HG02571 (cell line): ENCODE results near the gene MYO19.

Source experiments
- ATAC-seq: cut with Tn5 transposase; IDR thresholded peaks from one replicate; pipeline ENCODE4 v1.9.1; 2021; ENCODE audit warnings: mild to moderate bottlenecking, moderate library complexity; ENCODE audit not compliant: unreplicated experiment

MYO19 gene, protein sequence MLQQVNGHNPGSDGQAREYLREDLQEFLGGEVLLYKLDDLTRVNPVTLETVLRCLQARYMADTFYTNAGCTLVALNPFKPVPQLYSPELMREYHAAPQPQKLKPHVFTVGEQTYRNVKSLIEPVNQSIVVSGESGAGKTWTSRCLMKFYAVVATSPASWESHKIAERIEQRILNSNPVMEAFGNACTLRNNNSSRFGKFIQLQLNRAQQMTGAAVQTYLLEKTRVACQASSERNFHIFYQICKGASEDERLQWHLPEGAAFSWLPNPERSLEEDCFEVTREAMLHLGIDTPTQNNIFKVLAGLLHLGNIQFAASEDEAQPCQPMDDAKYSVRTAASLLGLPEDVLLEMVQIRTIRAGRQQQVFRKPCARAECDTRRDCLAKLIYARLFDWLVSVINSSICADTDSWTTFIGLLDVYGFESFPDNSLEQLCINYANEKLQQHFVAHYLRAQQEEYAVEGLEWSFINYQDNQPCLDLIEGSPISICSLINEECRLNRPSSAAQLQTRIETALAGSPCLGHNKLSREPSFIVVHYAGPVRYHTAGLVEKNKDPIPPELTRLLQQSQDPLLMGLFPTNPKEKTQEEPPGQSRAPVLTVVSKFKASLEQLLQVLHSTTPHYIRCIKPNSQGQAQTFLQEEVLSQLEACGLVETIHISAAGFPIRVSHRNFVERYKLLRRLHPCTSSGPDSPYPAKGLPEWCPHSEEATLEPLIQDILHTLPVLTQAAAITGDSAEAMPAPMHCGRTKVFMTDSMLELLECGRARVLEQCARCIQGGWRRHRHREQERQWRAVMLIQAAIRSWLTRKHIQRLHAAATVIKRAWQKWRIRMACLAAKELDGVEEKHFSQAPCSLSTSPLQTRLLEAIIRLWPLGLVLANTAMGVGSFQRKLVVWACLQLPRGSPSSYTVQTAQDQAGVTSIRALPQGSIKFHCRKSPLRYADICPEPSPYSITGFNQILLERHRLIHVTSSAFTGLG

DNA sequence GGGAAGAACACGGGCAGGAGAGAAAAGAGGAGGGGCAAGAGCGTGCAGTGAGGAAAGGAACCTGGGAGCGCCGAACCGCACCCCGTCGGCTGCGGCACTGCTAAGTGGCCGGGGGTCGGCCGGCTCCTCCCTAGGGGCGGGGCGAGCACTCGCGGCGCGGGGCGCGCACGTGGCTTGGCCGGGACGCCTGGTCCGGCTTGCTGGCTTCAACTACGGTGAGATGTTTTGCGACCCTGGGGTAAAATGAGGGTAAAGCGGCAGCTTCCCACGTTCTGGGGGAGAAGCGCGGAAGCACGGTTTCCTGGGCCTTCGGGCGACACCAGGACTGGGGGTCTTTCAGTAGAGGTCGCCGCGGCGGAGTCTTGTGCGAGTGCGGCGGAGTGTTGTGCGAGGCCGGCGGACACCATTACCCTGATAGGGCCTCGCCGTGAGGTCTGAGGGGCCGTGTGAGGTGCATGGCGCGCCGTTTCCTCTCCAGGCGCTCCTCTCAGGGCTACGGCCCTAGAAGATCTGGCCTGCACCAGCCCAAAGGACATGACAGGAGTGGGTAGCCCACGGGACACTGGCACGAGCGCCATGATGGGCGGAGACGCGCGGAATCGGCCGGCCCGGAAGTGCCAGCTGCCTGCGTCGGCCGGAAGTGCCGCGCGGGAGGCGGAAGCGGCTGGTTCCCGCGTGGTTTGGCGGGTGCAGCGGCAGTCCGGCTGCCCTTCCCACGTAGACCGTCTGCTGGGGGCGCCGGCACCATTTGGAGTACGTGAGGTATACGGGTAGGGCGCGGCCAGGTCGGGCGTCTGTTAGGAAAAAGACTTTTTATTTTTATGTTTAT is at the start of gene MYO19, which contains the start of gene PIGW:
Gene MYO19 (minus strand): TSS at position 29 of the 829 bp plus-strand sequence. CDS start 2,330 bp downstream, outside the sequence.
Gene PIGW (plus strand): TSS at position 148 of the 829 bp plus-strand sequence. CDS start 2,115 bp downstream, outside the sequence.
- peak; percentile 71 for ATAC-seq

DNA sequence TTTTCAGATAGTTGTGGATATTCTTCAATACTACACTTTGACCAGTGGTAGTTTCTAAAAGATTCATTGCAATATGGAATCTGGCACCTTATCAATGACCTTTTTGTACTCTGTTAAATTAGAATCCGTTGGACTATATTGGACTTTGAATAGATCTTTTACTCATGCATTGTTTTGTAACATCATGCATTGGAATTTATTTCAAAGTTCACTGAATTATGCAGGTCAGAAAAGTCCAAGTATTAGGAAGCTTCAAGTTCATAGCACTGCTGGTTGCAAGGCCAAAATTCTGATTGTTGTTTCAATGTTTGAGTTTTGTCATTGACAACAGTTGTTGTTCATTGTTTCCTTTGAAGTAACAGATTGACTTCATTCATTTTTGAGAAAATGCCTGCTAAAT is 49.1 kb upstream of the MYO19 start:
- no peak for ATAC-seq

DNA sequence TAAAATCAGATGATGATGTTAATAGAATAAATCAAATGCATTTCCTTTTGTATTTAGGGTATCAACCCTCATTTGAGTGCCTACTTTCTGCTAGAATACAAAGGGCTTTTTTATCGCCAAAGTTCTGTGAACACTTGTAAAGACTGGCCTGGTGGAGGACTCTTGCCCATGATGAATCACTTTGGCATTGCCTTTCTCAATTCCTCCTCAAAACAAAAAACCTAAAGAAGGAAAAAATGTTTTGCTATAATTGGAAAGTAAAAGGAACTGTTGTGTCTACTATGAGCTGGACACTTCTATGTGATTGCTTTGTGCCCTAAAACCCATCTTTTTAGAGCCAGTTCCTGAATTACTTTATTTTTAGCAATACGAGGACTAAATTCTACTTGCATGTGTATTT is 44.0 kb upstream of the MYO19 start:
- ATAC-seq, result no peak

DNA sequence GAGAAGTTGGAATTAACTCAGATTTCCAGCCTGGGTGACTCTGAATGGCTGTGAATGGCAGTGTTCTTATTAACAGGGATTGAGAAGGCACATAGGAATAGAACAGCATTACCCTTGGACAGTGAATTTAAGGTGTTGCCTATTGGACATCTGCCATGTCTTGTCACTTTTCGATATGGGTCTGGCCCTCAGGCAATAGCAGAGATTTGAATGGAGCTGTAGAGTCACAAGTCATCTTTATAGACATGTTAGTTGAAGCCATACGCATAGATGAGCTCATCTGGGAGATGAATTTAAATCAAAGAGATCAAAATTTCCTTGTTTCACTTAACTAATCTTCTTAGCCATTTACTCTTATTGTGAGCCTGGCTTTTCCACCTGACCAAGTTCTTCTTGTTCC is 42.1 kb upstream of the MYO19 start:
- ATAC-seq, result no peak

DNA sequence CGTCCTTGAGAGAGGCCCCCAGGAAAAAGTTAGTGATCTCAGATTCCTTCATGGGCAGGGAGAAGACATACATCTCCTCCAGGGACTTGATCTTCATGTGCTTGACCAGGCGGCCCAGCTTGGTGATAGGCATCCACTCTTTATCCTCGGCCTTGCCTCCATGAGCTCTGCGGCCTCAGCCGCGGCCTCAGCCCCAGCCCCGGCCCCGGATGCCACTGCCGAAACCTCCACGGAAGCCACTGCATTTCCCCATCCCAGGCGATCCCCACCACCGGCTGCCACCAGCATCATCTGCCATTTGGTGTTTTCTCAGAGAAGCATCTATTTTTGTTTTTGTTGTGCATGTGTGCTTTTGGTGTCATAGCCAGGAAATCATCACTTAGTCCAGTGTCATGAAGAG is 40.4 kb upstream of the MYO19 start:
- ATAC-seq, result no peak

DNA sequence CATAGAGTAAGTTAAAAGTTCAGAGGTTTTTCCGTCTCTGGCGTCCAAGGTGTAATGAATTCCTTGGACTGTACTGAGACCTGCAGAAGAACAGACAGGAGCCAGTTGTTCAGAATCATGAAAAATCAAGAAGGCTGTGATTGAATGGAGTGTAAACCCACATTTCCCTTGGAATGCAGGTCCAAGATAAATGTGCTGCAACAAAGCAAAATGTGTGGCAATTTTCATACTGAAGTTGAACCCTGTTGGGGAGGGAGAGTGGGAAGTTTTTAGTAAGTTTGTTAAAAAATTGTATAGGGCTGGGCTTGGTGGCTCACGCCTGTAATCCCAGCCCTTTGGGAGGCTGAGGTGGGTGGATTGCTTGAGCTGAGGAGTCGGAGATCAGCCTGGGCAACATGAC is 31.4 kb upstream of the MYO19 start:
- no peak for ATAC-seq

DNA sequence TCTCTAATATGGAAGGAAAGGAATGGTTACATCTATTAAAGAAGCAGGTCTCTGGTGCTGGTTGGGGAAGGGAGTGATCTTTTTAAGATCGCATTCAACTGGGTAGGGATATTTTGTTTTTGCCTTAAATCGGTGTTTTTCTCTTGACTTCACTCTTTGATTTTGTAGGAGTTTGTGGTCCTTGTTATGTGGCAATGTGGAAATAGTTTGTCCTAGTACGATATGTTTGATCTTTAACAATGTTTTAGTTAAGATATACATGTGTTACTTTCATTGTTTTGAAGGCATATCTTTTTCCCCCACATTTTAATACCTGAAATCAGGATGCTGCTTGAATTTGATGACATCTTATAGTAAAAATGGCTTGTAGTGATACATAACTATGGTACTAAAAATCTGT is 18.8 kb upstream of the MYO19 start:
- no peak for ATAC-seq

DNA sequence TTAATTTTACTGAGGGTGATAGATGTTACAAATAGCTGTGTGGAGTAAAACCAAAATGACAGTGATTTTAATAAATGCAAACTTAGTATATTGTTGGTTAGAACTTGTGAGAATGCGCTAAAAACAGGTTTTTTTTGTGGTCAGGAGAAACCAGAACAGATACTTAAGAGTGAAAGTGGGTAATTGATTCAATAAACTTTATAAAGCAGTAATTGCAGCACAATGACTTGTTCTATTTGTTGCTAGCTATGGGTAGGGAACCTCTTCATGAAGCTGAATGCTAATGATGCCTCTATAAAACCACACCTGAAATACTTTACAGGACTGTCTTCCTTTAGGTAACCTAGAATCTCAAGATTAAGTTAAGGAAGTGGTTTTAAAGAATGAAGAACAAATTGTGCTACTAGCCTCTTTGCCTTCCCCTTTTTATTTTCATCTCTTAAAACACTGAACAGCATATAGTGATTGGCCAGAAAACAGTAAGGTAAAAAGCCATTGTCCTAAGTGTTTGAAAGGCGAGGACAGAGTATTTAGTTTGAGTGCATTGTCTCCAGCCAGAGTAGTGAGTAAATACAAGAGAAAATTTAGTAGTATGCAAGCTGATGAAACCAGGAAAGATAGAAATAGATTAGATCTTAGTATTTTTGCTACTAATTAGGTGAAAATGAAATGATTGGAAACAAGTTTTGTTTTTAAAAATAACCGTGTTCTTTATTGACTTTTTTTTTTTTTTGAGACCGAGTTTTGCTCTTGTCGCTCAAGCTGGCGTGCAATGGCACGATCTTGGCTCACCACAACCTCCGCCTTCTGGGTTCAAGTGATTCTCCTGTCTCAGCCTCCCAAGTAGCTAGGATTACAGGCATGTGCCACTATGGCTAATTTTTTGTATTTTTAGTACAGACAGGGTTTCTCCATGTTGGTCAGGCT is 16.1 kb upstream of the MYO19 start:
- no peak for ATAC-seq

DNA sequence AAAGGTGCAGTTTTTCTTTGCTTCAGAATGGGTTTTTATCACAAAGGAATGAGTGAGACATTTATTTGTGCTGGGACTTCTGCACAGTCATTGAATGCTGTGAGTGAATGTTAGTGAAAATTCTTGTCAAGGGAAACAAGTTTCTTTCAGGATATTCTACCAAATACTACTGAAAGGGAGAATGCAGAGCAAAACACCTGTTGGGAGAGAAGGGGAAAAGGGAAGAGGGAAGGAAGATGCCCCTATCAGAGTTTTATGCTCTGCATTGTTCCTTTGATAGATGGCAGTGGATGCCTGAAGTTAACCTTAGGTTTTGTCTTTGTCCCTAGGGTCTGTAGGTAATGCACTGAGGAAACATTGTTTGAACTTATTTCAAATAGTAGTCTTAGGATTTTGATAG is 13.1 kb upstream of the MYO19 start:
- no peak for ATAC-seq

DNA sequence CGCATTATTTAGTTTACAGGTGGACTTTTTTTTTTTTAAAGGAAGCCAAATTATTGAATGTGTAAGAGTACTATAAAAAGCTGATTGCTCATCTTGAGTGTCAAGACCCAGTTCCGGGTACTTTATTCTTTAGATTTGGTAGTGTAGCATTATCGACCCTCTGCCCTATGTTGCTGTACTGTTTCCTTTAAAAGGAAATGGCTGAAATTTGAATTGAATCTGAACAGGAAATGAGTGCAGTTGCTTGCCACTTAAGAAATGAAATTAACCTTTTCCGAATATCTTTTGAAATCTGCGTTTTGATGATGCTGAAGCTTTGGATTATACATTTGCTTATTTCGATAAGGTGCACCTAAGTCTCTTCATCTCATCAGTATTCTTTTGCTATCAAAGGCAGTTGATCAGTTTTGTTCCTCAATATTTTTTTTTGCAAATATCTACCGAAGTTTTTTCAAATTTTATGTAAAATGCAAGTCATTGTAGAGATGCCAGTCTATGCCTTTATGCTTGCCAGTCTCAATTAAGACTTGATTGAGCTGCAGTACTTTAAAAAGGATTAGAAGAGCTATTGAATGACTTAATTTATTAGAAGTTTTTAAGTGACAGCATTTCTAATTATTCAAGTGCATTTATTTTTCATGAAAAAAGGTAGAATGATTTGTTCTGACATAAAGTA is 11.9 kb upstream of the MYO19 start:
- no peak for ATAC-seq

DNA sequence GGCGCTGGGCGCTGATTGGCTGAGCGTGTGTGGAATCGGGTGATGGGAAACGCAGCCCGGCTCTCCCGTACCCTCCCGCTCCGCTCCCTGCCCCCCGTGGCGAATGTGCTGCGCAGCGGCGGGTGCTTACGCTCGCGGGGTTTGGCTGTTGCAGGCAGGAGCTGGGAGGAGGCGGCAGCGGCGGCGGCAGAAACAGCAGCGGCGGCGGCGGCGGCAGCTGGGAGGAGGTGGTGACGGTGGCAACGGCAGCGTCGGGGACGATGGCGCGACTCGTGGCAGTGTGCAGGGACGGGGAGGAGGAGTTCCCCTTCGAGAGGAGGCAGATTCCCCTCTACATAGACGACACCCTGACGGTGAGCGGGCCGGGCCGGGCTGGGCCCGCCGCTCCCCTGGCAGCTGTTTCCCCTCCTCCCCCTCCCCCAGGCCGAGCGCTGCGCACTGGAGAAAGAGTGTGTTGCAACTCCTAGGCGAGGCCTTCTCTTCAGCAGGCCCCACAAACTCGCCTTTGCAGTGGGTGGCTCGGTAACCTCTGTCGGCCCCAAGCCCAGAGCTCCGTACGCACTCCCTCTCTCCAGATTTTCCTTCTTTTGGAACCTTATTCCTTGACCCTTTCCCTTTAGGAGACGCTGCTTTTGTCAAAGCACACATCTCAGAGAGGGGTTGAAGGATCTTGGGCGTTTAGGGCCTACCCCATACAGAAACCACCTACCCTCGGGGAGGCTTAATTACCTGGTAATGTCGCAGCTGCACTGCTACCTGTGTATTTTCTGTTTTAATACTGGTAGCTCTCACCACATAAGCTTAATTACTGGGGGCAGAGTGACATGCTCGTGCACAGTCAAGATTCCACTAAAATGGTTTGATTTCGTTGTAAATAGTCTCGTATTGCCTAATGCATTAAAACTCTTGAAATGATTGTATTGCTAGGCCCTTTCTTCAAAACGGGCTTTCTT is 11.1 kb upstream of the MYO19 start:
- ATAC-seq, result peak; percentile 62

DNA sequence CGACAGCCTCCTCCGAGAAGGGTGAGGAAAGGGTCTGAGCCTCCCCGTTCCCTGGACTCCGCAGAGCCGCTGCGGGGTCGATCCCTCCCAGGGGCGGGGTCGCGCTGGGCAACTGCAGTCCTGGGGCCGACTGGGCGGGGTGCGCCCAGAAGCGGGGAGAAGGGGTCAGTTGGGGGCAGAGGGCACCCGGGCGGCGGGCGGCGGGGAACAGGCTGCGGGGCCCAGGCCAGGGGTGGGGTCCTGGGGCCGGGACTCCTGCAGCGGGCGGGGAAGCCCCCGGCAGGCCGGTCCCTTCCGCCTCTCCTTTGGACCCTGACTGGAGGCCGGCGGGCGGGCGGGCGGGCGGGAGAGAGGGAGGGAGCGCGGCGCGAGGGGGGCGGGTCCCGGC is 10.4 kb upstream of the MYO19 start:
- peak; percentile 29 for ATAC-seq

DNA sequence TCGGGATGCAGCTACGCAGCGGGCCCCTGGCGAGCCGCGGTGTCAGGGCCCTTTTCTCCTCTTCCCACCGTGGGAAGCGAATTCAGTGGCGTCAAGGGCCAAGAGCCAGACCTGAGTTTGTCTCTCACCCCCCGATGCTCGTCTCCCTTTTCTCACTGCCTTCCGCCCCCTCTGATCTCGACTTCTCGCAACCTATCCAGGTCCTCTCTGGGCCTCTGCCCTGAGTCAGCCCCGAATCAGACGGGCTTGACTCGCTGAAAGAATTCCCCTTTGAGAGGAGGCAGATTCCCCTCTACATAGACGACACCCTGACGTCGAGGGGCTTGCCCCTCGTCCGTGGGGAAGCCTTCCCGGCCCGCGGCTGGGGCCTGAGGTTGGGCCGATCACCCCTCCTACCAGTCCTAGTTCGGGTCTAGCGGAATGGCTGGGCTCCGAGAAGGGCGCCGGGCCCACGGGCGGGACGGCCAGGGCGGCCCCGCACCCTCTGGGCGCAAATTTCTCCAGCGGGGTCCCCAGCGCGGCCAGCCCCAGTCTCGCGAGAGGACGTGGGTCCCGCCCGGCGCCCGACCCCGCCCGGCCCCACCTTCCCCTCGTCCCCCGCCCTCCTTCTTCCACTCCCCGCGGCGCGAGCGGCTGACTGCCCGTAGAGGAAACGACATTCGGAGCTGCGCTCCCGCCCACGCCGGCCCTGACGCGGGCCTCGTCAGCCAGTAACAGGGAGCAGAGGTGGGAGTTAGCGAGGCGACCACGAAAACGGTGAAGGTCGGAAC is 9.8 kb upstream of the MYO19 start, which contains the start of gene GGNBP2:
Gene GGNBP2 (plus strand): TSS at position 613 of the 770 bp plus-strand sequence. CDS start 806 bp downstream, outside the sequence.
- peak; percentile 49 for ATAC-seq

DNA sequence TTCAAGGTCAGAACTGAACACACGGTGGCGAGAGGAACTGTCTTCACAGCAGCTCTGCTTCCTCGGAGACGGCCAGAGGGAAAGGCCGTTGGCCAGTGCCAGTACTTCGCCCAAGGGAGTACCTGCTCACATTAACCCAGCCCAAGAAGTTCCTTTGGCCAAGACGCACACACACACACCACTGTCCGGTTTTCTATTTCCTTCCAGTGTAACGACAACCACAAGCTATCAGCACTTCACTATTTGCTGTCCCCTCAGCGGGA is 9.3 kb upstream of the MYO19 start:
- peak; percentile 5 for ATAC-seq

DNA sequence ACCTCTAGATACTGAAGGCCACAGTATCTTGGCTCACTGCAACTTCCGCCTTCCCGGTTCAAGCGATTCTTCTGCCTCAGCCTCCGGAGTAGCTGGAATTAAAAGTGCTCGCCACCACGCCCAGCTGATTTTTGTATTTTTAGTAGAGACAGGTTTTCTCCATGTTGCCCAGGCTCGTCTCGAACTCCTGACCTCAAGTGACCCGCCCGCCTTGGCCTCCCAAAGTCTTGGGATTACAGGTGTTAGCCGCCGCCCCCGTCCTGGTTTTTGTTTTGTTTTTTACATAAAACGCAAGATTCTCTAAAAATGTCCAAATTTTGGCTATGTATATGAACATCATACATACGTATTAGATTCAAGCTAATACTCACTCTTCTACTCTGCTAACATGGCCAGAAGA is 8.1 kb upstream of the MYO19 start:
- ATAC-seq, result no peak

DNA sequence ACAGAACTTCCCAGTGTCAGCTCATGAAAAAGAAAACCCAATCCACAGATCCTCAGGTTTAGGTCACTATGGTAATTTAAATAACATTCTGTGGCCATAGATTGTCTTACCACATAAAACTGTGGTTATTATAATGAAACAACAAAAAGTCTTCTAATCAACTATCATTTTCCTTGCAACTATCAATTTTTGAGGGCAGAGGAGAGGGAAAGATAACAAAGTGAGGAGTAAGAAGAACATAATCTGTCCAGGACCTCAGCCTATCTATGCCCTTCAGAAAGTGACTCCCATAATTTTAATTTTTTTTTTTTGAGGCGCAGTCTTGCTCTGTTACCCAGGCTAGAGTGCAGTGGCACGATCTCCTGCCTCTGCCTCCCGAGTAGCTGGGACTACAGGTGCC is 6.0 kb upstream of the MYO19 start:
- ATAC-seq, result no peak

DNA sequence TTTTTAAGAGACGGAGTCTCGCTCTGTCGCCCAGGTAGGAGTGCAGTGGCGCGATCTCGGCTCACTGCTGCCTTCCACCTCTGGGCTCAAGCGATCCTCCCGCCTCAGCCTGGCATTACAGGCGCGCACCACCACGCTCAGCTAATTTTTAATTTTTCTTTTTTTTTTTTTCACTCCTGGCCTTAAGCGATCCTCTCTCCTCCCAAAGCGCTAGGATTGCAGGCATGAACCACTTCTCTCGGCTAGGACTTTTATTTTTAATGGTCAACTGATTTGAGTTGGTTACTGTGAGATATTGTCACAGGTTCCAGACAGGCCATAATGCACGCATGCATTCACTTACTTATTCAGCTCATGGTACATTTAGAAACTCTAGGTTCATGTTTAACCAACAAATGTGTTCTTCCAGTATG is 1.0 kb upstream of the MYO19 start:
- no peak for ATAC-seq
